Tibial artery (tissue), 4 donors: ENCODE measurements around the gene SCUBE1.

Experiments used
- DNase-seq, 2 donors: peaks; one replicate each; pipeline ENCODE4 v3.0.0-alpha.2; 2019
- H3K27ac ChIP-seq, 2 donors: fragments of 200-600 bp; sonication (generic) in 1 of 2; 1 replicate in 1 of 2; 2 replicates in 1 of 2; pipeline ENCODE4 v1.5.1; 2018 to 2019; ENCODE audit warnings: mild to moderate bottlenecking in 1 of 2
- H3K27me3 ChIP-seq, 2 donors: fragments of 200-600 bp; sonication (generic) in 1 of 2; one replicate each; pipeline versions ENCODE4 v1.5.1 to v1.6.0; 2016 to 2019
- H3K36me3 ChIP-seq, 3 donors: fragments of 200-600 bp; sonication (generic) in 2 of 3; one replicate each; pipeline ENCODE4 v1.5.1; 2016 to 2019; ENCODE audit warnings: mild to moderate bottlenecking in 2 of 3
- H3K4me1 ChIP-seq, 4 donors: fragments of 200-600 bp; sonication (generic) in 2 of 4; 1 replicate in 3 of 4; 2 replicates in 1 of 4; pipeline ENCODE4 v1.5.1; 2016 to 2019
- H3K4me3 ChIP-seq, 2 donors: fragments of 200-600 bp; sonication (generic) in 1 of 2; 1 replicate in 1 of 2; 2 replicates in 1 of 2; pipeline ENCODE4 v1.5.1; 2018 to 2019; ENCODE audit warnings: mild to moderate bottlenecking in 2 of 2
- H3K9me3 ChIP-seq, 3 donors: fragments of 200-600 bp; sonication (generic) in 1 of 3; one replicate each; pipeline ENCODE4 v1.5.1; 2016 to 2019
- intact Hi-C: fragments of 100-400 bp; cut with DNase I; formaldehyde crosslinking; loops from one replicate; pipeline ENCODE4 v1.15.0; 2023; ENCODE audit warnings: low total_unique reads
- TF ChIP-seq, protein P1 (sequence below), 2 experiments: fragments of 200-600 bp in 1 of 2; fragments of 450-650 bp in 1 of 2; IDR thresholded peaks; one replicate each; pipeline ENCODE4 v1.5.1; 2017 to 2019; ENCODE audit warnings: antibody characterized with exemption in 2 of 2, mild to moderate bottlenecking in 1 of 2, moderate library complexity in 1 of 2

SCUBE1 gene

DNA sequence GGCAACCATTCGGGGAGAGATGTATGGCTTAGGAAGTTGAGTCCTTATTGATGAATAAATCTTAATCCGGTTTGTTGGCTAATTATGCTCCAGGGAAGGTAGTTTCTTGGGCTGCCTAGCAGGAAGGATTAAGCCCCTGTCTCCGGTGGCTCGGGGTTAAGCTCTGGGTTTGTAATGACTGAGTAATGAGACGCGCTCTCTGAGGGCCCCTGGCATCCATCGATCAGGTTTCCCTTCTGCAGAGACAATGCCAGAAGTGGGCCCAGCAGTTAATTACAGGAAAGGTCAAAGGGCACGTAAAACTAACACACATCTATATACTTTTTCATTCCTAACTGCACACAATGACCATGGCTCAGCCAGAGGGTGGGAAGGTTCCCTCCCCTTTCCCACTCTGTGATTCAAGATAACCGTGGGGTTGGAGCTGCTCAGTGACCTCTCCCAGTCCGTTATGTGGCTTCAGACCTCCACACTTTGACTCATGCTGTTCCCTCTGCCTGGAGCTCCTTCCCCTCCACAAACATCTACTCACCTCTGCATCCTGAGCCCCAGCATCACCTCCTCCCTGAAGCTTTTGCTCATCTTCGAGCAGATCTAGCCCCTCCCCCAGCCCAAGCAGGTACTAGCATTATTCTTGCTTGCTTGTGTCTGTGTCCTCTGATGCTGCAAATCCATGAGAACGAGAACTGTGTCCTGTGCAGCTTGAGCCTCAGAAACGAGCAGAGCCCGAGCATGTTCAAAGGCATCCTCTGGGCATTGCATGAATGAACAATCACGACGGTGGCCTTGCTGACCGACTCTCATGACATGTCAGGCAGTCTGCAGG, 16.6 kb downstream of the SCUBE1 start:
- intact Hi-C loops: no loop called here
- no peak for DNase-seq
- peaks cover 0 to 28% of the 10 kb centered on the region in 2 donors for H3K27me3 ChIP-seq
- no peak overlapping the region for H3K4me3 ChIP-seq
- H3K4me1 ChIP-seq: no peaks in the 10 kb centered on the region
- no peak overlapping the region for H3K27ac ChIP-seq
- H3K36me3 ChIP-seq: no peaks in the 10 kb centered on the region
- no peaks in the 10 kb centered on the region for H3K9me3 ChIP-seq
- TF ChIP-seq, protein P1, sequence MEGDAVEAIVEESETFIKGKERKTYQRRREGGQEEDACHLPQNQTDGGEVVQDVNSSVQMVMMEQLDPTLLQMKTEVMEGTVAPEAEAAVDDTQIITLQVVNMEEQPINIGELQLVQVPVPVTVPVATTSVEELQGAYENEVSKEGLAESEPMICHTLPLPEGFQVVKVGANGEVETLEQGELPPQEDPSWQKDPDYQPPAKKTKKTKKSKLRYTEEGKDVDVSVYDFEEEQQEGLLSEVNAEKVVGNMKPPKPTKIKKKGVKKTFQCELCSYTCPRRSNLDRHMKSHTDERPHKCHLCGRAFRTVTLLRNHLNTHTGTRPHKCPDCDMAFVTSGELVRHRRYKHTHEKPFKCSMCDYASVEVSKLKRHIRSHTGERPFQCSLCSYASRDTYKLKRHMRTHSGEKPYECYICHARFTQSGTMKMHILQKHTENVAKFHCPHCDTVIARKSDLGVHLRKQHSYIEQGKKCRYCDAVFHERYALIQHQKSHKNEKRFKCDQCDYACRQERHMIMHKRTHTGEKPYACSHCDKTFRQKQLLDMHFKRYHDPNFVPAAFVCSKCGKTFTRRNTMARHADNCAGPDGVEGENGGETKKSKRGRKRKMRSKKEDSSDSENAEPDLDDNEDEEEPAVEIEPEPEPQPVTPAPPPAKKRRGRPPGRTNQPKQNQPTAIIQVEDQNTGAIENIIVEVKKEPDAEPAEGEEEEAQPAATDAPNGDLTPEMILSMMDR (IDR thresholded peaks at IDR 0.05): no peak

DNA sequence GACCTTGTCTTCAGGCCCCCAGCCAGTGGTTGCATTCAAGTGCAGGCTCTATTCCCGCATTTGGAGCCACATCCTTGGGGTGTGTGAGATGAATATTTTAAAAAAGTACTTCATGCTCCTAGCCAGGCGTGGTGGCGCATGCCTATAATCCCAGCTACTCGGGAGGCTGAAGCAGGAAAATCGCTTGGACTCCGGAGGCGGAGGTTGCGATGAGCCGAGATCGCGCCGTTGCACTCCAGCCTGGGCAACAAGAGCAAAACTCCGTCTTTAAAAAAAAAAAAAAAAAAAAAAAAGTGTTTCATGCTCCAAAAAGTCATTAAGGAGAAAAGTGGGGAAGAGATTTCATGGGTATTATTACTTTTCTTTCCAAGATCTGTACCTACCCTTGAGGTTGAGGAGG, 18.0 kb downstream of the SCUBE1 start:
- Histone ChIP-seq H3K4me1 (no peaks in the 10 kb centered on the region), H3K9me3 (no peaks in the 10 kb centered on the region), H3K4me3 (no peak overlapping the region), H3K27me3 (peaks cover 0 to 30% of the 10 kb centered on the region in 2 donors), H3K27ac (no peak overlapping the region), H3K36me3 (no peaks in the 10 kb centered on the region)
- no peak for DNase-seq
- intact Hi-C loops: no loop called here
- TF ChIP-seq, protein P1 (IDR thresholded peaks at IDR 0.05): no peak

DNA sequence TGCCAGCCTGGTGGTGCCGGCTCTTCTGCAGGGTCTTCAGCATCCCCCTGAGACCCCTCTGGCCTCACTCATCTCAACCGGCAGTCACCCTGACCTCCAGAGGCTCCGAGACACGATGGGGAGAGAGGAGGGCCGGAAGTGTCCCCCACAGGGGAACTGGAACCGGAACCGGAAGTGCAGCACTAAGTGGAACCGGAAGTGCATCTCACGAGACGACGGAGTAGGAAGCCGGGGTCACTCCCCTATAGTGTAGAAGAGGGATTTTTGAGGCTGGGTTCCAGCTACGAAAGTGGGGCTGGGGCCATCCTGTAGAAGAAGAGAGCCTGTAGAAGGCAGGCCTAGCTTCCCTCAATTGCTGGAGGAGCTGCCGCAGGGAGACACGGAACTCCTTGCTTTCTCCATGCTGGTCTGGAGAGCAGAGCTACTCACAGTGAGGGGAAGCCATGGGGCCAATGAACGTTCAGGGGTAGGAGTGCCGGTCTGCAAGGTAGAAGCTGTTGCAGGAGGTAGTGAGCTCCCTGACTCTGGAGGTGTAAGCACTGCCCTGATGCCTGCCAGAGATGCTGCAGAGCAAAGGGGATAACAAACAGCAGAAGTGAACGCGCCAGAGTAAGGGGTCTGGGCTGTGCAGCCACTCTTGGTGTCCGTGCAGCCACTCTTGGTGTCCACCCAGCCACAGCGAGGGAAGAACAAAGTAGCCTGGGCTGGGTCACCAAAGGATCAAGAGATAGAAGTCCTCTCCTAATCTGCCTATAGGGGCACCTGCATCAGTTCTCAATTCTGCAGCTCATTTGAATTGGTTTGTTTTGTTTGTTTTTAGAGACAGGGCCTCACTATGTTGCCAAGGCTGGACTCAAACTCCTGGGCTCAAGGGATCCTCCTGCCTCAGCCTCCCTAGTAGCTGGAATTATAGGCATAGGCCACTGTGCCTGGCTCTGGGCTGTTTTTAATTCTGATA, 21.9 kb downstream of the SCUBE1 start:
- Histone ChIP-seq H3K4me3 (no peak overlapping the region), H3K9me3 (no peaks in the 10 kb centered on the region), H3K36me3 (no peaks in the 10 kb centered on the region), H3K27me3 (peaks cover 0 to 11% of the 10 kb centered on the region in 2 donors), H3K4me1 (no peaks in the 10 kb centered on the region), H3K27ac (no peak overlapping the region)
- intact Hi-C loops: no loop called here
- TF ChIP-seq, protein P1 (IDR thresholded peaks at IDR 0.05): no peak
- no peak for DNase-seq

DNA sequence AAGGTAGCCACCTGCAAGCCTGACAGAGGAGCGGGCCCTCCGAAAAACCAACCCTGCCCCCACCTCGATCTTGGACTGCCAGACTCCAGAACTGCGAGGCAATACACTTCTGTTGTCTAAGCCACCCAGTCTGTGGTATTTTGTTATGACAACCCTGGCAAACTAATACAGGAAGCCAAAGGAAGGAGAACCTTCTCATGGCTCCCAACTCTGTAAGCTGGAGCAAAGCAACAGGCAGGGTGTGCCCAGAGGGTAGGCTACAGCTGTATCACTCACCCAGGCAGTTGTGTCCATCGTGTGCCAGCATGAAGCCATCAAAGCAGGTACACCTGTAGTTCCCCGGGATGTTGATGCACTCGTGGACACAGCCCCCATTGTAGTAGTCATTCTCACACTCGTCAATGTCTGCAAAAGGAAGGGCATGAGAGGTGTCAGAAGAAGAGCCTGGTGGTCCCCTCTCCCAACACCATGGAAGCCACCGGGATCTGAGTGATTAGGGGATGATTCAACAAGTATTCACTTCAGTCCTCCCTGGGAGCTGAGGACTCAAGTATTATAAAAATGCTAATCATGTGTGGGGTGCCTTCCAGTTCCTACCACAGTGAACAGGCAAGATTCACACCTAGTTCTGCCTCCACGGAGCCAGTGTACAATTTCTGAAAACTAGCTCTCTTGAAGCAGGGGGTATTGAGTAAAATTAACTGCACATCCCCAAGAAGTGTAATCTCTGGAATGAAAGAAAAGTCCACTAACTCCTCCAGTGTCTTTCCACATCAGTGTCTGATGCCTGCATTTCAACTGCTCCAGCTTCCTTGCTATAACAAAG, 23.3 kb downstream of the SCUBE1 start:
- no peaks in the 10 kb centered on the region for H3K9me3 ChIP-seq
- H3K27me3 ChIP-seq: peaks cover 0 to 9% of the 10 kb centered on the region in 2 donors
- H3K27ac ChIP-seq: no peak overlapping the region
- H3K4me1 ChIP-seq: no peaks in the 10 kb centered on the region
- DNase-seq: no peak
- H3K36me3 ChIP-seq: no peaks in the 10 kb centered on the region
- TF ChIP-seq, protein P1 (IDR thresholded peaks at IDR 0.05): no peak
- H3K4me3 ChIP-seq: no peak overlapping the region
- intact Hi-C loops: no loop called here

DNA sequence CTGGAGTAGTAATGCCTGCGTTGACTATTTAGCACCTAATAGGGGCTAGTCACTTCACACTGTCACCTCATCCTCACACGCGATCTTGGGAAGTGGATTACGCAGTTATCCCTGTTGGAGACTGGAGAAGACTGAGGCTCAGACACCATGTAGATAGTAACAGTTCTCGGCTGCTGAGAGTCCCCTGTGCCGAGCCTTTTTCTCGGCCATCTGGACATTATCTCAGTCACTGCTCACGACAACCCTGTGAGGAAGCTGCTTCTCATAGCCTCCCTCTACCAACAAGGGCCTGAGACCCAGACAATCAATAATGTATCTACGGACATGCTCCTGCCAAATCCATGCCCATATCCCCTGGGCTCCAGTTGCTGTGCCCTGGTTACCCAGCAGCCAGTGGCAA, 25.9 kb downstream of the SCUBE1 start:
- no peak overlapping the region for H3K4me3 ChIP-seq
- H3K4me1 ChIP-seq: peaks cover 0 to 25% (median 17%) of the 10 kb centered on the region in 4 donors
- peaks cover 0 to 9% of the 10 kb centered on the region in 2 donors for H3K27me3 ChIP-seq
- no peak overlapping the region for H3K27ac ChIP-seq
- no peaks in the 10 kb centered on the region for H3K36me3 ChIP-seq
- intact Hi-C loops: no loop called here
- H3K9me3 ChIP-seq: no peaks in the 10 kb centered on the region
- no peak for DNase-seq
- TF ChIP-seq, protein P1 (IDR thresholded peaks at IDR 0.05): no peak
